Right lobe of liver (tissue), 6 donors: ENCODE results near the gene ZNF524. TPM values are rescaled to one million over a fixed set of nuclear protein-coding genes. Genes with fewer than 3 reads are reported as not detected.

Experiments used
- ATAC-seq, 4 donors: fragments of 200-7000 bp; cut with Tn5 transposase; one replicate each; pipeline ENCODE4 v1.9.1; 2020; ENCODE audit warnings: mild to moderate bottlenecking in 4 of 4, moderate library complexity in 4 of 4
- DNase-seq, 3 donors: peaks; one replicate each; pipeline ENCODE4 v3.0.0-alpha.2; 2020
- H3K27ac ChIP-seq, 3 donors: fragments of 200-600 bp; one replicate each; pipeline ENCODE4 v1.8.0; 2022
- H3K27me3 ChIP-seq, 2 donors: fragments of 200-600 bp; one replicate each; pipeline ENCODE4 v1.8.0; 2022
- H3K36me3 ChIP-seq, 4 donors: fragments of 200-600 bp; sonication (generic) in 1 of 4; one replicate each; pipeline versions ENCODE4 v1.5.1 to v1.8.0; 2017 to 2022; ENCODE audit warnings: control low read depth in 1 of 4
- H3K4me1 ChIP-seq, 4 donors: fragments of 200-600 bp; sonication (generic) in 1 of 4; one replicate each; pipeline versions ENCODE4 v1.5.1 to v1.8.0; 2017 to 2022; ENCODE audit warnings: control low read depth in 1 of 4
- H3K4me3 ChIP-seq, 3 donors: fragments of 200-600 bp; one replicate each; pipeline ENCODE4 v1.8.0; 2022
- H3K9me3 ChIP-seq, 4 donors: fragments of 200-600 bp; sonication (generic) in 1 of 4; one replicate each; pipeline versions ENCODE4 v1.5.1 to v1.8.0; 2017 to 2022; ENCODE audit warnings: control low read depth in 1 of 4
- POLR2A ChIP-seq: fragments of 450-650 bp; IDR thresholded peaks from one replicate; pipeline ENCODE4 v1.6.1; 2017; ENCODE audit warnings: antibody characterized with exemption, mild to moderate bottlenecking
- WGBS: methylation state at CpG from one replicate; pipeline ENCODE4 v1.1.6; 2018; ENCODE audit warnings: low coverage, low lambda C conversion rate; ENCODE audit not compliant: insufficient coverage; ENCODE audit errors: missing lambda C conversion rate; 5-methylcytosine and 5-hydroxymethylcytosine counted together
- intact Hi-C, 2 donors: fragments of 100-400 bp; cut with DNase I; formaldehyde crosslinking; loops; one replicate each; pipeline versions ENCODE4 v1.11.2 to v1.14.1; 2022
- total RNA-seq, 6 experiments: library from RNA; depleted of rRNA in 2 of 6; stranded (reverse); fragments of >200 nt in 2 of 6; fragmentation: NEBNext Ultra II Directional in 3 of 6; extraction: Animal tissue kit (Norgen Biotek cat#: 25700) in 3 of 6; gene quantifications; one replicate each; pipeline versions ENCODE4 v1.1.0 to v1.2.4, GENCODE V29; 2016 to 2023
- TF ChIP-seq, protein P1 (sequence below), 4 donors: fragments of 200-600 bp in 3 of 4; fragments of 450-650 bp in 1 of 4; IDR thresholded peaks; one replicate each; pipeline versions ENCODE4 v1.5.1 to v1.8.0; 2016 to 2022; ENCODE audit warnings: antibody characterized with exemption in 4 of 4, mild to moderate bottlenecking in 2 of 4
- donor health status: DM: no; HTN: yes; CAD: no.
- donor health status: DM: no; HTN: no; CAD: no.
- donor health status: DM: no; HTN: no; CAD: no.
- donor health status: DM: no; HTN: yes; CAD: no.
- donor health status: DM: no; HTN: yes; CAD: no.

The ZNF524 gene
- total RNA-seq, 6 experiments from 2014 or later: 8.2 to 21.0 (median 11.3) TPM

DNA sequence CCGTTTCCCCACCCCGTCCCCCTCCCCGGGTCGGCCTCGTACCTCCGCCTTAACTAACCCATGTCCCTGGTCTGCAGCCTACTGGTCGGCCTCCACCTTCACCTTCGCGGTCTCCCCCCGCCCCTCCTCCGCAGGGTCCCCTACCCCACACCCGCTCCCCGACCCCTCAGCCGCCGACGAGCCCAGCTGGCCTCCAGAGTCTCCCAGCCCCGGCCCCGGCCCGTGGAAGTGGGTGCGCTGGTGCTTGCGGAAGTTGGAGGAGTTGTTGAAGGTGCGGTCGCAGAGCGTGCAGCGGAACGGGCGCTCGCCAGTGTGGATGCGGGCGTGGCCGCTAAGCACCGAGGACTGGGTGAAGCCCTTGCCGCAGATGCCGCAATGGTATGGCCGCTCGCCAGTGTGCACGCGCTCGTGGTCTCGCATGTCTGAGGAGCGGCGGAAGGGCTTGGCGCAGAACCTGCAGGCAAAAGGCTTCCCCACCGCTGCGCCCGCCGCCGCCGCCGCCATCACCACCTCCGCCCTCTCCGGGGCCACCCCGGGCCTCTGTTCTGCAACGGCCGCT lies 21.7 kb downstream of the ZNF524 start:
- Histone ChIP-seq H3K4me1 (peaks cover 0 to 11% (median 0%) of the 10 kb centered on the region in 4 donors), H3K27me3 (no peaks in the 10 kb centered on the region), H3K36me3 (no peaks in the 10 kb centered on the region), H3K27ac (no peak overlapping the region), H3K9me3 (no peaks in the 10 kb centered on the region), H3K4me3 (no peak overlapping the region)
- WGBS: 97% methylated on average over 32 of the region's 55 CpGs
- no peak for ATAC-seq
- peak in 1 of 3 donors; percentile 62 for DNase-seq
- intact Hi-C loops: no loop called here
- TF ChIP-seq POLR2A: no peak
- TF ChIP-seq, protein P1, sequence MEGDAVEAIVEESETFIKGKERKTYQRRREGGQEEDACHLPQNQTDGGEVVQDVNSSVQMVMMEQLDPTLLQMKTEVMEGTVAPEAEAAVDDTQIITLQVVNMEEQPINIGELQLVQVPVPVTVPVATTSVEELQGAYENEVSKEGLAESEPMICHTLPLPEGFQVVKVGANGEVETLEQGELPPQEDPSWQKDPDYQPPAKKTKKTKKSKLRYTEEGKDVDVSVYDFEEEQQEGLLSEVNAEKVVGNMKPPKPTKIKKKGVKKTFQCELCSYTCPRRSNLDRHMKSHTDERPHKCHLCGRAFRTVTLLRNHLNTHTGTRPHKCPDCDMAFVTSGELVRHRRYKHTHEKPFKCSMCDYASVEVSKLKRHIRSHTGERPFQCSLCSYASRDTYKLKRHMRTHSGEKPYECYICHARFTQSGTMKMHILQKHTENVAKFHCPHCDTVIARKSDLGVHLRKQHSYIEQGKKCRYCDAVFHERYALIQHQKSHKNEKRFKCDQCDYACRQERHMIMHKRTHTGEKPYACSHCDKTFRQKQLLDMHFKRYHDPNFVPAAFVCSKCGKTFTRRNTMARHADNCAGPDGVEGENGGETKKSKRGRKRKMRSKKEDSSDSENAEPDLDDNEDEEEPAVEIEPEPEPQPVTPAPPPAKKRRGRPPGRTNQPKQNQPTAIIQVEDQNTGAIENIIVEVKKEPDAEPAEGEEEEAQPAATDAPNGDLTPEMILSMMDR (IDR thresholded peaks at IDR 0.05): no peak

DNA sequence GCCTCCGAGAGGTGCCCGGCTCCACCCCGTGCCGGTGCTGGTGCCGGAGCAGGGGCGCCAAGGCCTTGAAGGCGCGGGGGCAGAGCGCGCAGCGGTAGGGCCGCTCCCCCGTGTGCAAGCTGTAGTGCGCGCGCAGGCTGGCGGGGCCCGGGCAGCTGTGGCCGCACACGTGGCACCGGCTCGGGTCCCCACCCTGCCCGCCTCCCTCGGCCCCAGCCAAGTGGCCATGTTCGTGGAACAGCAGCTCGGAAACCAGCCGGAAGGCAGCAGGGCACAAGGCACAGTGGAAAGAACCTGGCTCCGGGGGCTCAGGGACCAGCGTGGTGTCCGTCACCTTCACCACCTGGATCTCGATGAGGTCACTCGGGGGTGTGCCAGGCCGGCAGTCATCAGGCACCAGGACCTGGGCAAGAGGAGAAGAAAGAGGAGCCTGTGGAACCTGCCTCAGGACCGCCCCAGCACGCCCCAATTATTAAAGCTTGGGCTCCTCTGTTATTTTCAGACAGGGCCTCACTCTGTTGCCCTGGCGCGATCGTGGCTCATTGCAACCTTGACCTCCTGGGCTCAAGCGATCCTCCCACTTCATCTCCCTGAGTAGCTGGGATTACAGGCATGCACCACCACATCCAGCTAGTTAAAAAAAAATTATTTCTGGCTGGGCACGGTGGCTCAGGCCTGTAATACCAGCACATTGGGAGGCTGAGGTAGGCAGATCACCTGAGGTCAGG lies 22.3 kb downstream of the ZNF524 start:
- H3K9me3 ChIP-seq: no peaks in the 10 kb centered on the region
- peaks cover 0 to 11% (median 0%) of the 10 kb centered on the region in 4 donors for H3K4me1 ChIP-seq
- intact Hi-C loops: no loop called here
- DNase-seq (peak in 1 of 3 donors; percentile 57), ATAC-seq (no peak)
- H3K4me3 ChIP-seq: no peak overlapping the region
- H3K27ac ChIP-seq: no peak overlapping the region
- H3K36me3 ChIP-seq: no peaks in the 10 kb centered on the region
- no peaks in the 10 kb centered on the region for H3K27me3 ChIP-seq
- WGBS: 56% methylated on average over 5 of the region's 40 CpGs
- TF ChIP-seq, protein P1 (IDR thresholded peaks at IDR 0.05): no peak
- TF ChIP-seq POLR2A: no peak

DNA sequence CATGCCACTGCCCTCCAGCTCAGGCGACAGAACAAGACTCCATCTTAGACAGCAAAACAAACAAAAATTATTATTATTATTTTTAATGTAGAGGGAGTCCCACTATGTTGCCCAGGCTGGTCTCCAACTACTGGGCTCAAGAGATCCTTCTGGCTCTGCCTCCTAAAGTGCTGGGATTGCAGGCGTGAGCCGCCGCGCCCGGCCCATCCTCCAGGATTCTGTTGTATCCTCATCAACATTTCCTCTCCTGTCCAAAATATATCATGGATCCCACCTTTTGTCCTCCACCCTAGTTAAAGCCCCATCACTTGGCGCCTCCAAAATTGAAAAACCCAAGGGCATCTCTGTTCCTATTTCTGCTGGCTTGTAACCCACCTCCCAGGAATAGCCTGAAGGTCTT lies 23.0 kb downstream of the ZNF524 start:
- TF ChIP-seq POLR2A: no peak
- TF ChIP-seq, protein P1 (IDR thresholded peaks at IDR 0.05): no peak
- intact Hi-C loops: no loop called here
- H3K4me1 ChIP-seq: peaks cover 0 to 11% (median 0%) of the 10 kb centered on the region in 4 donors

DNA sequence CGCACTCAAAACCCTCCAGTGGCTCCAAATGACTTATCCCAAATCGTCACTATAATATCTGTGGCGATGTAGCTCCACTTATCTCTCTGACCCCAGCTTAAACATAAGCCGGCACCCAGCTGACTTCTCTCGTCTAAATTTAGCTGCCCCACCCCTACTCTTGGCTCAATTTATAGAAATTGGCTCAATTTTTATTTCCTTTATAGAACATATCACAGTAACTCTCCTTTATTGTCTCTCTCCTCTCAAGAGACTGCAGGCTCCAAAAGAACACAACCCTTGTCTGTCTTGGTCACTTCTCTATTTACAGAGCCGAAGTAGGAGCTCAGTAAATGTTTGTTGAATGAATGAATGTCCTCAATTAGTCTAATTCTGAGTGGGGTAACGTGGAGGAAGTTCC lies 23.5 kb downstream of the ZNF524 start:
- Histone ChIP-seq H3K4me3 (no peak overlapping the region), H3K9me3 (no peaks in the 10 kb centered on the region), H3K4me1 (peaks cover 0 to 11% (median 0%) of the 10 kb centered on the region in 4 donors), H3K27ac (no peak overlapping the region), H3K36me3 (no peaks in the 10 kb centered on the region), H3K27me3 (no peaks in the 10 kb centered on the region)
- no peak for TF ChIP-seq POLR2A
- TF ChIP-seq, protein P1 (IDR thresholded peaks at IDR 0.05): no peak
- 68% methylated on average over 7 of the region's 7 CpGs for WGBS
- ATAC-seq: no peak
- intact Hi-C loops: no loop called here
- no peak for DNase-seq

More for the DNA sequence above, 23.0 kb downstream of the ZNF524 start:
- H3K27me3 ChIP-seq: no peaks in the 10 kb centered on the region
- ATAC-seq (no peak), DNase-seq (no peak)
- WGBS: 99% methylated on average over 7 of the region's 7 CpGs
- no peaks in the 10 kb centered on the region for H3K36me3 ChIP-seq
- H3K9me3 ChIP-seq: no peaks in the 10 kb centered on the region
- no peak overlapping the region for H3K27ac ChIP-seq
- H3K4me3 ChIP-seq: no peak overlapping the region
